Measurements from ENCODE around the gene FYB1.

Gene FYB1

DNA sequence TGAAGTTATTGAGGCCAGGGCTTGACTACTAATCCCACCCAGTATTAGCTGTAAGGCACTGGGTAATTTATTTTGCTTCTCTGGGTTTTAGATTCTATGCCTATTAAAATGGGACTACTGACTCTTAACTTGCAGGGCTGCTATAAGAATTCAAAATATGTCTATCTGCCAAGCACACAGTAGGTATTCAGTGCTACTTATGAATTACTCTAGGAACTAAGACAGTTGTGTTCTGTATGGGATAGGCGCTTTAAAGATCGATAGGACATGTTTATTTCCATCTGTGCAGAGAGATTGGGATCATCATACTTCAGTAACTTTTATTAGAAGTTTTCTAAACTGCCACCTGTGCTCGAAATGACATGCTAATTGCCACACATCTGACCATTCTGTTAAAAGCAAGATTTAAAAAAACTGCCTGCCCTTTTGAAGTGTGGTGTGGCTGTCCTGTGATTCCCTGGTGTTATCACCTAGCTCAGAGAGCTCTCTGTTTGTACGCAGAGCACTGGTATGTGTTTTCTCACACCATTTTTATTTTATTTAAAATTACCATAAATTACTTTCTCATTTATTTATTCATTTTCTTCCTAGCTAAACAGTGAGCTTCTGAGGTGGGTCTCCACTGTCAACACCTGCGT, 58.7 kb downstream of the FYB1 start:
- no peak for DNase-seq (ENCODE audit: low read depth)

DNA sequence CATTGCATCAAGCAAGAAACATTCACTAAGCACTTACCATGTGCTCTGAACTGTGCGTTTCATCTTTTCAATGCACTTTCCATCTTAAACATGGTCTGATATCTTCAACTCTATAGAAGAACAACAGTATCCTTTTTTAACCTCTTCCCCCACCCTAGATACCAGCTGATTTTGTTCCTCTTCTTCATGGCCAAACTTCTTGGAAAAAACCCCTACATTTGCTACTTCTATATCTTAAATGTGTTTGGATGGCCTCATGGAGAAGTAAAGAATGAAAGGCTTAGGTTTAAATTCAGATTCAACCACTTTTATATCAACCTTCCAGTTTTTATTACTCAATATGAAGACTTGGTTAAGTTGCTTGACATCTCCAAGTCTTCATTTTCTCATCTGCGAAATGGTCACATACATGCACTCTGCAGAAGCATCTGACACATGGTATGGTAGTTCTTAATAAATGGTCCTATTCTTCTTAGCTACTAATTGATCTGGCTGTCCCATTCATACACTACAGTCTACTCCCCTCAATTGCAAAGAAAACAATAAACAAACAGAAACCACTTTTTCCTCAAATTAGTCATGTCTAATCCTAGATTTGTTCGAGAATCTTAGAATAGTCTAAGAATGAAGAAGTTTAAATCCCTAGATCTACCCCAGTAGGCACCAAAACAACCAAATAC, 59.4 kb downstream of the FYB1 start:
- DNase-seq (ENCODE audit: low read depth), result no peak

DNA sequence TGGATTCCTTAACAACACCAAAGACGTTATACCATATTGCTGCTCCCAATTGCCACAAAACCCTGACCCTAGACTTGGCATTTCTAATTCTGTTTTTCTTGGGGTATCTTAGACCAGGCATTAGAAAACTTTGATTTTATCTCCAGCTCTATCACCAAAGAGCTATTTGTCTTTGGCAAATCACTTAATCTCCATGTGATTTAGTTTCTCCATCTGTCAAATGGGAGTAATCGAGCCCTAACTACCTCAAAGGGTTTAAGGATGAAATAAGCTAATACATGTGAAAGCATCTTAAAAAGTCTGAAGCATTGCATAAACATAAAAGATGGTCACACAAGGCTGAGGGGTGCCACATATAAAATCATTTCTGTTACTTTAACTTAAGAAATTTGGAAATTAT, 60.6 kb downstream of the FYB1 start:
- no peak for DNase-seq (ENCODE audit: low read depth)

DNA sequence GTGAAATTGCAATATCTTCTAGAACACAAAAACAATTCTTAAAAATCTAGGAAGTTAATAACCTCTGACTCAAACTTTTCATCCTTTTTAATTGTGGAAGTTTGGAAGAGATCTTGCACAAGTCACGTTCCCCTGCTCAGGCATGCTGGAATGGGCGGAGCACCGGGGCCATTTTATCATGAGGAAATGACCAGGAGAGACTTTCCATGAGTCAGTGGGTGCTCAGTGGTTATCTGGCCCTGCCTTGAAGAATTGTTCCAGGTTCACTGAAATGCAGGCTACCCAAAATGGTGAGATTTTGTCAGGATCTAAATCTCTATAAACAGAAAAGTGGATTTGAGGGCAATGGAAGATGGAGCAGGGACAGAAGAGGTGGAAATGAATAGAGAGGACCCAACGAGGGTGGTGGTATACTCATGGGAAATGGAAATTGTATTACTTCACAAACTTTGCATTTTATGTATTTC, 61.2 kb downstream of the FYB1 start:
- no peak for DNase-seq (ENCODE audit: low read depth)

DNA sequence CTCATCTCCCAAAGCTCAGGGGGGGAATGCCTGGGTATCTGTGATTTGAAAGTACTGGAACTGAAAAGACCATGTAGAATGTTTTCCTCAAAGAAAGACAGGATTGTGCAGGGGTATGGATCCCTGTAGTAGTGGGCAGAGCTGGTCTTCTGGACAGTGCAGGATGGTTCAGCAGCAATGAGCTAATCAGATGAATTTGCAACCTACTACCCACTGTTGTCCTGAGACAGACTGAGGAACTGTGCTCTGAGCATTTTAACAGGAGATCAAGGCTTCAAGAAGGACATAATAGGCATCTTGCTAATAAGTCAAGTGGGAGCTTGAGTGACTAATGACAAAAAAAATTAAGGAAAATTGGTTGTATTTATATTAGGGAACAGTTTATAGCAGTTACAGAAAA, 61.7 kb downstream of the FYB1 start:
- no peak for DNase-seq (ENCODE audit: low read depth)

DNA sequence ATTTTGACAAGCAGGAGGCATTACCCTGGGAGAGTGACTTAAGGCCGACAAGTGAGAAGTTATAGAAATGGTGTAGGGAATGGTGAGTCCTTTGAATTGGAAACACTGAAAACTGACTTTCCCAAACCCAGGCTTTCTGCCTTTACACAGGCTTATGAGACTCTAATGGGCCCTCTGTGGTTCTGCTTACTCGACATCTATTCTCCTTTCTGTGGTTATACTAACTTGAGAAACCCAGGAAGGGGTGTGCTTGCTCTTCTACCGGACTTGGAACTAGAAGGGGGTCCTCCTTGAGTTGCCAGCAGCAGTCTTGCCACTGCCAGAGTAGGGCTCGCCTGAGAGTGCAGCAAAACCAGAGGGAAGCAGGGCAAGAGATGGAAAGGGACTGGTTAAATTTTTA, 63.3 kb downstream of the FYB1 start:
- no peak for DNase-seq (ENCODE audit: low read depth)

DNA sequence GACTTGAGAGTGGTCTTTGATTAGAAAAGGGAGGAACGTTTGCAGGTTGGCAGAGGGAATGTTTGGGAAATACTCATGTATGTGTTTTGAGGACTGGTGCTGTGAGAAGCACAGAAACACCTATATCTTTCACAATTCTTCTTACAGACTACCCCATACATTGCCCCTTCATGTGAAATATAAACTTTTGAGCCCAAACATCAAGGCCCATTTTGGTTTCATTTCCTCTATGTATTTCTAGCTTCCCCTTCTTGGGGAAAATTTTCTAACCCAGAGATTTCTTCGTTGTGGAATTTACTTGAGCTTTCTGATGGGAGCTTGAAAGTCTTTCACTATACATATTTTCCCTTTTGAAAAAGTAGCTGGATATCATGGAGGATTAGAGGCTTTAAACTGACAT, 67.6 kb downstream of the FYB1 start:
- DNase-seq (ENCODE audit: low read depth), result no peak

DNA sequence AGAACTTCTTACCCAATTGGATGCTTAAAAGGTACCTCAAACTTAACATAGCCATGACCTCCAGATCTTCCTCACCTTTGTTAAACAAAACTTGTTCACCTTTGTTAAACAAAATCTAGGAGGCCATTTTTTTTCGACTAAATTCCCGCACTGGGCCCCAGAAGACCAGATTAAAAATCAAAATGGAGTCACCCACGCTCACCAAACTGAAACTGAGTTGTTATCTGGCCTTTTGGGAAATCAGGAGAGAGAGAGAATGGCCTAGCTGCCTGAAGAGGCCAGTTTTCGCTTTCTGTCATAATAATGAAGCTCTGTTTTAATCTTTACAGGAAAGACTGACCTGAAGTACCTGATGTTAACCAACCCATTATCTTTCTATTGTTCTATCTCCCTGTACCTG, 69.4 kb downstream of the FYB1 start:
- no peak for DNase-seq (ENCODE audit: low read depth)

DNA sequence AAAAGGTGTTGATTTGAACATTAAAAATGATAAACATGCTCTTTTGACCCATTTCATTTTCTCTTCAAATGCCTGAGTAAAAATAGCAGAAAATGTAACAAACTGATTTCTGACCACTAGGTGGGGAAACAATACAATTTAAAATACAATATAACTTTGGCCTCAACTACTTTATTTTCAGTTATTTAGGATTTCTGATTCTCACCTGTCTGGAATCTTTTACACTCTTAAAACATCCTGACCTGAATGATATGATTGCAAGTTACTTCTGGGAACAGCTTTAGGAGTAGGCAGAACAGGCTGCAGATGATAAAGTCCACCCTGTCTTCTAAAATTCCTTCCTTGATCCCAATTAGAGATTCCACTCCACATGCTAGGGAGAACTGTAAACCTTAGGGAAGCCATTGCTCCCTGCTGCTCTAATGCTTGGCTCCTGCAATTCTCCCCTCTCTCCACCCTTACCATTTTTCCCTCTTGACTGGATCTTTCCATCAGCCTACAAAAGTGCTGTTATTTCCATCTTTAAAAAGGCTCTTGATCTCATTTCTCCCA, 70.3 kb downstream of the FYB1 start:
- no peak for DNase-seq (ENCODE audit: low read depth)

DNA sequence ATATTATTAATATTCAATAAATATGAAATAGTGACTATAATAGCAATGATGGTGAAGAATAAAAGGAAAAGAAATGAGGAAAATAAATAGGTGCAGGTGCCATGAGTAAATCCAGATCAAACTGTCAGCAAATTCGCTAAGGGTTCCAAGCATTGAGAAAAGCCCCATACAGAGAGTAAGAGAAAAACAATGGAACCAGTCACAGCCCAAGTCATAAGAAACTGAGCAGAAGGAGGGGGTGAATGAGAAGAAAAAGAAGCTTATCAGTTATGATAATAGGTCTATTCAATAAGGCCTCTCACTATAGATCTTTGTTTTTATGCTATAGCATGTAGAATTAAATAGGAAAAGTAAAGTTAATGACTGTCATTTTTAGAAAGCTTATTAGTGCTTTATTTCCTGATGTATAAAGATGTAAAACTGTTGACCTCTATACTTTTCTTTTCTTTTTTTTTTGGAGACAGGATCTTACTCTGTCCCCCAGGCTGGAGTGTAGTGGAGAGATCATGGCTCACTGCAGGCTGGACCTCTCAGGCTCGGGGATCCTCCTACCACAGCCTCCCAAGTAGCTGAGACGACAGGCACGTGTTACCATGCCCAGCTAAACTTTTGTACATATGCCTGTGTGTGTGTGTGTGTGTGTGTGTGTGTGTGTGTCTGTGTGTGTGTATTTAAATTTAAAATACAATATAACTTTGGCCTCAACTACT, 72.4 kb downstream of the FYB1 start:
- DNase-seq (ENCODE audit: low read depth), result no peak

DNA sequence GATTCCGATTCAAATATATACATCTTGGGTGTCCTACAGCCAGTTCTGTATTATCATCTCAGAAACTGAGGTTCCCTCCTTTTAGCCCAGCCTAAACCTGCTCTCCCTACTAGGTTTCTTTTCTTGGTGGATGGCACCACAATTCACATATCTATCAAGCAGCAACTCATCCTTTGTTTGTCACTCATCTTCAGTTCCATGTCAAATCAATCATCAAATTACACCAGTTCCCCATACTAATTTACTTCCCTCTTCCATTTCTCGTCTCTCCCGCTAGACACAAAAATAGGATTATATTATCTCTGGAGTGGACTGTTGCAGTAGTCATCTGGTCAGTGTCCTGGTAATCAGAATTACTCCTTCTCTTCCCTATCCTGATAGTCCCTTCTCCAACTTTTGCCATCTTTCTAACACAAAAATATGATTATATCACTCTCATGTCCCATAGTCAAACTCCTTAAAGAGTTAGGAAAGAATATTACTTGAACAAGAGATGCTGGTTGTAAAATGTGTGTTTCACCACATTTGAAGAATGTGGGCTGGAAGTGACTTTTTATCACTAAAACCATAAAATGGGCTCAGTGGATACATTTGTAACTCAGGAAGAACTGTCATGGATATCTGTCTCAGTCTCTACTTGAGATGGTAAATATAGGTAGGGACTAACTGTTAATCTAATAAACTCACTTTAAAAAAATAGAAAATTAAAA, 76.1 kb downstream of the FYB1 start:
- no peak for DNase-seq (ENCODE audit: low read depth)

DNA sequence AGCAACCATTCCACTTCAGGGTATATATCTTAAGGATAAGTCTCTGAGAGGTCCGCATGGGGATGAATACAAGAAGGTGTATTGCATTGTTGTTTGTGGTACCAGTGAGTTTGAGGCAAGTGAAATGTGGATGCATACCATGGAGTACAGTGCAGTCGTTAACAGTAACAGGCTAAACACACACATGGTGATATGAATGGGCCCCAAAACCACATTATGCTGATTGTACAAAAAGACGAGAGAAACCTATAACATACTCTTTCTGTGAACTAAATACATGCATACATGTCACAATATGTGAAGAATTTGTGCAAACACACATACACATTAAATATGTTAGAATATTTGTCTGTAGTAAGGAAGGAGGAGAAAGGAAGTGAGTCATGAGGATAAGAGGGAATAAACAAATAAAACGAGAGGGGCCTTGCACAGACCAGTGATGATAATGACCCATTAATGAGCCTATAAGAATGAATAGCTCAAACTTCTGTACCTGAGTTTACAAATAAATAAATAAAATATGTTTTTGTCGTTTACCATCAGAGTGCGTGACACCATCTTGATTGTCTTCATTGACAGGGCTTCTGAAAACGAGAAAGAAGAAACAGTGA, 78.7 kb downstream of the FYB1 start:
- DNase-seq (ENCODE audit: low read depth), result no peak

DNA sequence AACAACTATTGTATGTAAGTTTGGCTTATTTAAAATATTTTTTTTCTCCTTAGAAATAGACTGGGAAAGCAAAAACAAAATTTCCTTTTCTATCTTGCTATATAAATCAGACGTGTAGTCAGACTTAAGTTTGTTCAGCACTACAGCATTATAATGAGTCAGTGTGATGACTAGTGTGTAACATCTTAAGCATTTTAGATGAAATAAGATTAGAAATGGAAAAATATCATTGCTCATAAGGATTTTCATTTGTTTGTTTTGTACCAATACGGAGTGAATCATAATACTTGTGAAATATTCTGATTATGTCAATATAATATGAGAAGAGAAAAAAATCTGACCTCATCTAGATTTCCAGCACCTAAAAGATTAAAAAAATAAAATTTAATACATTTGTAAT, 80.5 kb downstream of the FYB1 start:
- no peak for DNase-seq (ENCODE audit: low read depth)

DNA sequence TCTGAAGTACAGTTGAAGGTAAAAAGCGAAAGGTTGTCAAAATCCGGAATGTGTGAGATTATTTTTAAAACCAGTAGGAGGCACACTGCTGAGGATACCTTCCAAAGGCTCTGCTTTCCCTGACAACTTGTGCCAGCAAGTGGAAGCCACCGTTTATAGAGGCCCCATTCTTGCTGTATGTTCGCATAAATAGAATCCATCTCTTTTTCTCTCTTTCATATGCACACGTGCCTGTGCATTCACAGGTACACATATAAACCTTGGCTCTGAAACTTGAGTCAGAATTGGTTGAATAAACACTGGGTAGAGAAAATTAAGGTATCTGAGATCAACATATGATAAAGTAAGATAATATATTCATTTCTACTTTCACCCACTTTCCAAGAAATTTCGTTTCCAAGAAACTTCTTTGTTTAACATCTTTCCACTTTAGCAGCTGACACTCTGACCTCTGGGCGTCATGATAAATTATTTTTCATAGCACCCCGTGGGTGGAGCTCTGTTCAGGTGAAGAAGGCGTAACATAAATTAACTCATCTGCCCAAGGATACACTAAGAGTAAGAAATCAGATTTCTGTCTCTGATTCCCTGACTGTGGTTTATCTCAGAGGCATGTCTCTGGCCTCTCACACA, 81.4 kb downstream of the FYB1 start:
- DNase-seq (ENCODE audit: low read depth), result no peak

DNA sequence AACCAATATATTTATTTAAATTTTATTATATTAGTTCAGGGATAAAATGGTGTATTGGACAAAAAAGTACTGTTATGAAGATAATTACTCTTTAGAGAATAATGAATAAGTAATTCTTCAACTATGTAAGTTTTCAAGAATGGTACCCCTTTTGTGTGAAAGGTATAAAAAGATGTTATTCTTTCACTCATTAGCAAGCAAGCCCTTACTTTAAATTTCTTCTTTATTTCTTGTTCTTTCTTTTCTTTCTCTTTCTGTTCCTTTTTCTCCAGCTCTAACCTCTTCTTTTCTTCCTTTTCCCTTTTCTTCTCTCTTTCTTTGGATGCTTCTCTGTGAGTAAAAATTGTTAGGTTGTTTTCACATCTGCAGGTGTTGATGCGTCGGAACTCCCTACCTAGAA, 82.0 kb downstream of the FYB1 start:
- DNase-seq (ENCODE audit: low read depth), result no peak

DNA sequence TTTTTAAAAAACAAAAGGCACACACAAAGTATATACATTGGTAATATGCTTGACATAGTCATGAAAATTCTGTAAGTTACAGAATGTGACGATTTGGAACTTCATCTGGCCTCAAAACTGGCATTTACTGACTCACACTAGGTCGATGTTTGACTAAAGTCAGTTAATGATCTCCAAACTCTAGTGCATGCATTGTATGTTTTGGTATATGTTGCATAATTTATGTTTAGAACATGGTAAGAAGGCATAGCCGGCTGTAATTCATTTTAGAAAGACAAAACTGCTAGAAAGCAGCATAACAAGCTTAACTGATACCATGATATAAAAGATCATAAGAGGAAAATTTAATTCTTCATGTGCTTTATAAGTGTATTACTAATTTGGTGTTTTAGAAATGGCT, 86.6 kb downstream of the FYB1 start:
- DNase-seq (ENCODE audit: low read depth), result no peak

DNA sequence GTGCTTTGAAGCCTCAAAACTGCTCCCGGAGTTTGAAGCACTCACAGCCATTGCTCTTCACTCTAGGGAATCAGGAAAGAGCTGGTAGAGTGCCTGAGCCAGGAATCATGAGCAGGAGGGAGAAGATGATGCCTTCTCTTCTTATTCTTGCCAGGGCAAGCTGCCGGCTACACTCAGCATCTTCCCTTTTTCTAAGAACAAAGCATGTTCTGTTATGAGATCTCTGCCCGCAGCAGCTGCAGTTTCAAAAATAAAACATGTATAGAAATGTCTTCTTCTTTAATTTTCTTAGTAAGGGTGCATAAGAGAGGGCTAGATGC, 87.3 kb downstream of the FYB1 start:
- no peak for DNase-seq (ENCODE audit: low read depth)

DNA sequence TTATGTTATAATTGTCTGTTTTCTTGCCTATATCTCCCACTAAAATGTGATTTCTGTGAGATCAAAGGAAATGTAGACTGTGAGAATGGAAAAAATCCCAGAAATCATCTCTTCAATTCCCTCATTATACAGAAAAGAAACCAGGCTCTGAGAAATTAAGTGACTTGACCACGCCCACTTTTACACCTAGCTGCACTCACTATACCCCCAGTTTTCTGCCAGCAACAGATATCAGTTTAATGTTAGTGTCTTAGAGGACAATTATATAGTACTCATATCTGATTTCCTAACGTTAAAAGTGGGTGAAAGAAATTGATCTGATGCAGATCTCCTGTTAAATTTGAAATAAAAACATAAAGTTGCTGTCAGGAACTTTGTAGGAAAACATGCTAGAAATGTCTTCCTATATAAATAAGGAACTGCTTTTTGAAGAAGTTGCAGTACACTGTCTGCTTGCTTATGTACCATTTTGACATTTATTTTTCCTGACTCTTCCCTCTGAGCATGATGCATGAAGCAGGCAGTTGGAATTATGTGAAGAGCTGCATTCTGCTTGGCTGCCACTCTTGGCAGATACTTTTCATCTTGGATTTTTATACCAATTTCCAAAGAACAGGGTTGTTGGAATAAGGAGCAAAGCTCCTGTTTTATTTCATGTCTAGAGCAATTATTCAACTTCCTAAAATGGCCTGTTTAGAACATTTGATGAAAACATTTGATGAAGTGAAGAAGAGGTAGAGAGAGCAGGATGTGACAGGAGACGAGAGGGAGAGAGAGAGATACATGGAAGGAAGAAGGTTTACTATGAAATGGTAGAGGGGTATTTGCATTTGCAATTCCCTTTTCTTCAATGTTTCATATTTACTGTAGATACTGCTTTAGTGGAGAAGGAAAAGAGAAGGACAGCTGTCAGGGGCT, 87.9 kb downstream of the FYB1 start:
- DNase-seq (ENCODE audit: low read depth), result no peak

DNA sequence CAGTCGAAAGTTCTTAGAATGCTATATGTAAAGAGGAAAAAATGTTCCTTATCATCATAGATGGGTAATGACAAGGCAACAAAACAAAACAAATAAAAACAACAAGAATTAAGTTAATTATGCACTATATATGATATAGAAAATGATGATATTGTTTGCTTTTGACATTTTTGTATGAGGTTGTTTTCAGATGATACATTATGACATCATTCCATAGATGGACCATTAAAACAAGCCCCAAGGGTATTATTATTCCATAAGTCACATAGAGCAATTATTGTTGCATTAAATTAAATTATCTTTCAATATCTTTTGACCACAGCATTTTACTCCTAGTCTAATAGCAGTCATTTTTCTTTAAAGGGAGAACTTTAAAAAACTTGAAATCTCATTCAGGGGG, 88.6 kb downstream of the FYB1 start:
- DNase-seq (ENCODE audit: low read depth), result no peak

DNA sequence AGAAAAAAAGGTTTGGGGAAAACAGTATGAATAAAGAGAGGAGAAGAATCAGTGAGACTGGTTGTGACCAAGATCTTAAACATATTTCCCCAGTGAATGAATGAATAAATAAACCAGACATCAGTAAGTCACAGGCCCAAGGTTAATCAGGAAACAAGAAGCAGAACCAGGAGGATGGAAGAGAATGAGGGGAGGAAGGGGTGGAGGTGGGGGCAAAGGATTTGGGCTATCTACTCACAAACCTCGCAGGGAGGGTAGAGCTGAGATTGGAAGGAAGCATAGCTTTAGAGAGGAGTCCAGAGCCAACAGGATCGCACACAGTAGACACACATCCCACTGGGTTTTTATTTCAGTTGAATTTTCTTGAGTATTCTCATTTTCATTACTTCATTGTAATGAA, 97.4 kb downstream of the FYB1 start:
- DNase-seq (ENCODE audit: low read depth), result no peak

DNA sequence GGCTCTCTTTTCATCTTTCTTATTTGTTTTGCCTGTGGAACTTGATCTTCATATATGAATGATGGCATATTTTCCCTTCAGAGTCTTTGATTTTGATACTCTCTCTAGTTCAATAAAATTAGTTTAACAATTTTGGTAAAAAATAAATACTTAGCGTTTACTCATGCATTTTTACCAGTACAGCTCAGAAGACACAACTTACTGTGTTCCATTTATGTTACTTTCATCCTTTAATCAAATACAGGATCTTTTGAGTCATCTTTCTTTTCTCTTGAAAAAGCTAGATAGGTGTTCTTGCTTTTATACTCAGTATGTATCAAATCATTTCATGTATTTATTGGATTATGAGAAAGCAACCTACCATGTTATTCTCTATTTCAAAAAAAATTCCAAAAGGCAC, 98.0 kb downstream of the FYB1 start:
- DNase-seq (ENCODE audit: low read depth), result no peak
